ENCODE results near the gene MAP7.

GRCh38 chr6:136421537-136422158 is 128.6 kb downstream of the MAP7 start:
- TF ChIP-seq CTCF (IDR thresholded peaks at IDR 0.05) (no peak), POLR2A (IDR thresholded peaks at IDR 0.05) (no peak)
